SK-N-MC (cell line): Measurements from ENCODE around the gene SHC3.

ENCODE experiments used
- DNase-seq: peaks from one replicate; pipeline ENCODE4 v3.0.0-alpha.2; 2011; ENCODE audit warnings: low read depth, low spot score
- H3K27ac ChIP-seq: fragments of 200-600 bp; sonication (generic); 2 replicates; pipeline ENCODE4 v1.5.1; 2016; ENCODE audit warnings: mixed run types
- H3K36me3 ChIP-seq: fragments of 200-600 bp; sonication (generic); 2 replicates; pipeline ENCODE4 v1.6.1; 2017; ENCODE audit warnings: antibody characterized with exemption, low read length, mixed read lengths; ENCODE audit not compliant: insufficient read depth
- H3K4me3 ChIP-seq: fragments of 200-600 bp; sonication (generic); 2 replicates; pipeline ENCODE4 v1.5.1; 2016
- H3K9ac ChIP-seq: fragments of 200-600 bp; sonication (generic); 2 replicates; pipeline ENCODE4 v1.8.0; 2017; ENCODE audit warnings: mixed run types, mixed read lengths; ENCODE audit not compliant: insufficient read length
- H3K9me3 ChIP-seq: fragments of 200-600 bp; sonication (generic); 2 replicates; pipeline ENCODE4 v1.6.1; 2017; ENCODE audit warnings: low read depth, mild to moderate bottlenecking, antibody characterized with exemption, low read length, moderate library complexity, mixed read lengths
- EZH2 ChIP-seq: fragments of 200-600 bp; sonication (generic); IDR thresholded peaks from one replicate; pipeline ENCODE4 v1.6.1; 2017; ENCODE audit warnings: antibody characterized with exemption
- FOXP2 ChIP-seq: optimal IDR thresholded peaks from 2 replicates; pipeline ENCODE3; 2011; ENCODE audit warnings: mild to moderate bottlenecking, moderate library complexity; ENCODE audit not compliant: insufficient read depth; ENCODE audit errors: extremely low read length, control extremely low read depth
- POLR2AphosphoS5 ChIP-seq: IDR thresholded peaks from 2 replicates; pipeline ENCODE4 v1.6.1; 2012; ENCODE audit warnings: mild to moderate bottlenecking, low read depth, low read length, borderline replicate concordance

SHC3 gene

DNA sequence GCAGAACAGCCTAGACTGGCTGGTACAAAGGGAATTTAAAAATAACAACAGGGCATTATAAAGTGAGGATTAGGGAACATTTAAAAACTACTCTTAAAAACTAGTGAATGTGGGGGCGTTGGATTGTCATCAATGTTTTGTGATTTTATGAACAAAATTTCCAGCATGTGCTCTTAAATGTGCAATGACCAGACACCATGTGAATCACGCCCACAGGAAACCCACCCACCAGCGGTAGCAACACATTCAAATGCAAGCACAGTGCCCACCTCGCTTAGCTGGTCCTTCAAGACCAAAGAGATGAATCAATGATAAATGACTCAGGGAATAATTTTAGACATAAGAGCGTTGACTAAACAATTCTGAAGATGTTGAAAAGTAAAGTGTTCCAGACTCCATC, 146.4 kb downstream of the SHC3 start:
- TF ChIP-seq EZH2, result no peak
- TF ChIP-seq POLR2AphosphoS5, result no peak
- TF ChIP-seq FOXP2, result no peak
- Histone ChIP-seq H3K4me3 (no peak overlapping the region), H3K27ac (no peak overlapping the region), H3K9me3 (no peaks in the 10 kb centered on the region), H3K36me3 (no peaks in the 10 kb centered on the region), H3K9ac (no peak overlapping the region)
- DNase-seq, result no peak

DNA sequence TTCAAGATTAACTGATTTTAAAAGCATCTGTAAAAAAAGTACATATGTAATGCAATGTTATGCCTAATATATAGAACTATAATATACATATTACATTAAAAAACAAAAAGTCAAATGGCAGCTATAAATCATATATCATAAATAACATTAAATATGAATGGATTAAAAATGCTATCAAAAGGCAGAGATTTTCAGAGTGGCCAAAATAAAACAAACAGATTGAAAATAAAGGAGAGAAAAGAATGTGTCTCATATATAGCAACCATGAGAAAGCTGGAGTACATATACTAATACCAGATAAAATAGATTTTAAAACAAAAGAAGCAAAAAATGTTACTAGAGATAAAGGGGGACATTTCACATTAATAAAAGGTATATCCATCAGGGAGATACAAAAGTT, 148.8 kb downstream of the SHC3 start:
- Histone ChIP-seq H3K9ac (no peak overlapping the region), H3K36me3 (no peaks in the 10 kb centered on the region), H3K9me3 (no peaks in the 10 kb centered on the region), H3K4me3 (no peak overlapping the region), H3K27ac (no peak overlapping the region)
- no peak for TF ChIP-seq POLR2AphosphoS5
- TF ChIP-seq EZH2, result no peak
- no peak for TF ChIP-seq FOXP2
- no peak for DNase-seq

GRCh38 chr9:89026876-89027275, 151.7 kb downstream of the SHC3 start:
- Histone ChIP-seq H3K27ac (no peak overlapping the region), H3K4me3 (no peak overlapping the region), H3K36me3 (no peaks in the 10 kb centered on the region), H3K9ac (no peak overlapping the region), H3K9me3 (no peaks in the 10 kb centered on the region)
- TF ChIP-seq POLR2AphosphoS5 (no peak), FOXP2 (no peak), EZH2 (no peak)
- DNase-seq, result no peak

- TF ChIP-seq EZH2, result no peak
- TF ChIP-seq POLR2AphosphoS5, result no peak
- no peak for TF ChIP-seq FOXP2
- Histone ChIP-seq H3K4me3 (no peak overlapping the region), H3K36me3 (no peaks in the 10 kb centered on the region), H3K9ac (no peak overlapping the region), H3K9me3 (no peaks in the 10 kb centered on the region), H3K27ac (no peak overlapping the region)
- DNase-seq, result no peak
These were observed 153.1 kb downstream of the SHC3 start for GRCh38 chr9:89025553-89025952.

- no peaks in the 10 kb centered on the region for H3K36me3 ChIP-seq
- no peak overlapping the region for H3K4me3 ChIP-seq
- DNase-seq, result no peak
- no peak for TF ChIP-seq POLR2AphosphoS5
- TF ChIP-seq EZH2, result no peak
- no peak for TF ChIP-seq FOXP2
- H3K9ac ChIP-seq, result no peak overlapping the region
- H3K9me3 ChIP-seq, result no peaks in the 10 kb centered on the region
- H3K27ac ChIP-seq, result no peak overlapping the region
These were observed 153.9 kb downstream of the SHC3 start for GRCh38 chr9:89024727-89025126.

GRCh38 chr9:89023740-89024139, 154.9 kb downstream of the SHC3 start:
- no peak for DNase-seq
- no peak overlapping the region for H3K27ac ChIP-seq
- no peak for TF ChIP-seq POLR2AphosphoS5
- no peak for TF ChIP-seq FOXP2
- no peak for TF ChIP-seq EZH2

GRCh38 chr9:89022902-89023301, 155.7 kb downstream of the SHC3 start:
- Histone ChIP-seq H3K27ac (no peak overlapping the region), H3K36me3 (no peaks in the 10 kb centered on the region), H3K9me3 (no peaks in the 10 kb centered on the region), H3K4me3 (no peak overlapping the region), H3K9ac (no peak overlapping the region)
- TF ChIP-seq FOXP2, result no peak
- no peak for DNase-seq

More at GRCh38 chr9:89023740-89024139, 154.9 kb downstream of the SHC3 start:
- Histone ChIP-seq H3K9me3 (no peaks in the 10 kb centered on the region), H3K36me3 (no peaks in the 10 kb centered on the region), H3K9ac (no peak overlapping the region), H3K4me3 (no peak overlapping the region)

- no peaks in the 10 kb centered on the region for H3K36me3 ChIP-seq
- H3K9me3 ChIP-seq, result no peaks in the 10 kb centered on the region
- no peak overlapping the region for H3K27ac ChIP-seq
- H3K4me3 ChIP-seq, result no peak overlapping the region
- no peak overlapping the region for H3K9ac ChIP-seq
- no peak for DNase-seq
- no peak for TF ChIP-seq EZH2
- no peak for TF ChIP-seq POLR2AphosphoS5
- TF ChIP-seq FOXP2, result no peak
These were observed 156.4 kb downstream of the SHC3 start for GRCh38 chr9:89022001-89022759.
